GM18861 (cell line): Measurements from ENCODE around the gene TAX1BP3.

ENCODE experiments used
- ATAC-seq: cut with Tn5 transposase; IDR thresholded peaks from one replicate; pipeline ENCODE4 v1.9.1; 2021; ENCODE audit not compliant: unreplicated experiment

Gene TAX1BP3

GRCh38 chr17:3688852-3689261, 20.5 kb upstream of the TAX1BP3 start:
- ATAC-seq = no peak

GRCh38 chr17:3688027-3688553, 19.7 kb upstream of the TAX1BP3 start:
- ATAC-seq = no peak

GRCh38 chr17:3685174-3685573, 16.8 kb upstream of the TAX1BP3 start:
- no peak for ATAC-seq

GRCh38 chr17:3683054-3683511, 14.7 kb upstream of the TAX1BP3 start:
- ATAC-seq = peak; percentile 56

- ATAC-seq = no peak
Observed at GRCh38 chr17:3682033-3682432, 13.7 kb upstream of the TAX1BP3 start.

- no peak for ATAC-seq
Observed at GRCh38 chr17:3681565-3681964, 13.2 kb upstream of the TAX1BP3 start.

- no peak for ATAC-seq
Observed at GRCh38 chr17:3681057-3681456, 12.7 kb upstream of the TAX1BP3 start.

GRCh38 chr17:3679531-3680126, 11.3 kb upstream of the TAX1BP3 start:
- ATAC-seq = no peak

- no peak for ATAC-seq
Observed at GRCh38 chr17:3678821-3679530, 10.6 kb upstream of the TAX1BP3 start.

GRCh38 chr17:3678095-3678820, 9.9 kb upstream of the TAX1BP3 start:
- no peak for ATAC-seq

GRCh38 chr17:3675886-3676285, 7.5 kb upstream of the TAX1BP3 start:
- no peak for ATAC-seq

GRCh38 chr17:3672571-3672970, 4.2 kb upstream of the TAX1BP3 start:
- ATAC-seq = no peak

- ATAC-seq = no peak
Observed at GRCh38 chr17:3669548-3669947, 1.2 kb upstream of the TAX1BP3 start.

GRCh38 chr17:3669085-3669347, 638 bp upstream of the TAX1BP3 start:
- no peak for ATAC-seq

GRCh38 chr17:3667366-3668278, 756 bp downstream of the TAX1BP3 start:
- no peak for ATAC-seq

- ATAC-seq = no peak
Observed at GRCh38 chr17:3666516-3666915, 1.9 kb downstream of the TAX1BP3 start.

GRCh38 chr17:3665834-3666233, 2.5 kb downstream of the TAX1BP3 start:
- no peak for ATAC-seq

GRCh38 chr17:3663102-3664011, 5.0 kb downstream of the TAX1BP3 start:
- no peak for ATAC-seq

- ATAC-seq = no peak
Observed at GRCh38 chr17:3660311-3660891, 8.0 kb downstream of the TAX1BP3 start.
